ENCODE data around the gene CTTNBP2.

GRCh38 chr7:117785431-117785830 lies 87.8 kb downstream of the CTTNBP2 start:
- no peak for TF ChIP-seq GATA3 (IDR thresholded peaks at IDR 0.05; ENCODE audit: low read depth, low read length)
- TF ChIP-seq GATA2 (IDR thresholded peaks at IDR 0.05; ENCODE audit: low read depth, low read length), result no peak

All from SH-SY5Y (cell line).